Activated T-cell treated with anti-CD3 and anti-CD28 coated beads for 48 hours (primary cell): Measurements from ENCODE around the gene CROCC2.

Experiments used
- DNase-seq: peaks from one replicate; pipeline ENCODE4 v3.0.0-alpha.2; 2020; ENCODE audit warnings: low read depth

CROCC2 gene

DNA sequence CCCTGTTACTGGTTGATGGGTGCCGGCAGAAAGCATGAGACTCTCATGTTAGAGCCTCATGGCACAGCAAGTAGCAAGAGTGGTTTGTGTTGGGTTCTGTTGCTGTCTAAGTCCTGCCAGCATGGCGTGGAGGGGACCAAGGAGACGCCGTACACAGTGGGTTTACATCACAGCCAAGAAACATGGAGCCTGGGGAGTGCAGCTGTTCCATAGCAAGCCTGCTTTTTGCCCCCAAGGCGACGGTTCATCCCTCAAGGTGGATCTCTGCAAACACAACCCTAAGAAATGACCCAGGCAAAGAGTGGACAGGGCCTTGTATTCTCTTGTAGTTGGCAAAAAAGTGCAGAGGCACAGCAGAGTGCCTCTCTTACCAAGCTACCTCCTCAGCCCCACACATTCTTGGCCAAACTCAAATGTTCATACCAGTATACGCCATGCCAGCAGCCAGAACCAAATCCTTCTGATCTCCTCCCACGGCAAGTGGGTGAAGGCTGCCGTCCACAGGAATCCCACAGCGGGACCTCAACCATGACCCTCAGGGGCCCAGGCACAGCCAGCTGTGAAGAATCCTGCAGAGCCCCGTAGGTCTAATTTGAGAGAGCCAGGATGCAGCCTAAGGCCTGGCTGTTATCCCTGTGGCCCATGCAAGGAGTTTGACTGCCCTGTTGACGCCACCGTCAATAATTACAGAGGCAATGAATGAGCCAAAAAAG is 111.2 kb downstream of the CROCC2 start:
- no peak for DNase-seq

DNA sequence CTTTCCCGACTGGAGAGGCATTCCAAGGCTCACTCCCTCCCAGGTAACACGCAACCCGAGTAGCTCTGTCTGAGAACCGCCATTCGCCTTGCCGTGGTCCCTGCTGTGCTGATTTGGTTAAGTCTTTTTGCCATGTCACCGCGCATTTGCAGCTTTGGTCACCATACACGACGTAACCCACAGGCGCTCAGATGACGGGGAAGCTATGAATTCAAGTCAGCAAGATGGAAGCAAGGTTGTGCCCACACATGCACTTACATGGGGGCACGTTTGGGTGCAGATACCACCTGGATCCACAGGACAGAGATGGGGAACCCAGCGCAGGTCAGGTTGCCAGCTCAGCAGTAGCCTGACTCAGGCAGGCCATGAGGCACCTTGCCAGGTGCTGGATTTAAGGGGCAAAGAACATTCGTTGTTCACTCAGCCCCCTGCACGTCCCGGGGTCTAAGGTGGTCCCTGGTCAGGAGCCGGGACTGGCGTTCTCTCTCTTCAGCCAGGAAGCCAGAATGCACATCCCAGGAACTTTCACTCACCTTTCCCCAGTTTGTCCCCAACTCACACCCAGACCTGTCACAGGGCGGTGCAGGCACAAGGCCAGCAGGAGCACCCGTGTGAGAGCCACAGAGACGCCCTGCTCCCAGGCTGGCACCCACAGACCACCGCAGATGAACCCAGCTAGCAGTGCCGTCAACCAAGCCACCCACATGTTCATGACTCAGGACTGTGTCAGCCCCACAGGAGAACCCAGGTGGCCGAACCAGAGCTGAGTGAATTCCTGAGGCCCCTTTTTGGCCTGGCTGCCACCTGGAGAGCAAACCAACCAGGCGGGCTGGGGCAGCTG is 112.1 kb downstream of the CROCC2 start:
- DNase-seq: no peak

DNA sequence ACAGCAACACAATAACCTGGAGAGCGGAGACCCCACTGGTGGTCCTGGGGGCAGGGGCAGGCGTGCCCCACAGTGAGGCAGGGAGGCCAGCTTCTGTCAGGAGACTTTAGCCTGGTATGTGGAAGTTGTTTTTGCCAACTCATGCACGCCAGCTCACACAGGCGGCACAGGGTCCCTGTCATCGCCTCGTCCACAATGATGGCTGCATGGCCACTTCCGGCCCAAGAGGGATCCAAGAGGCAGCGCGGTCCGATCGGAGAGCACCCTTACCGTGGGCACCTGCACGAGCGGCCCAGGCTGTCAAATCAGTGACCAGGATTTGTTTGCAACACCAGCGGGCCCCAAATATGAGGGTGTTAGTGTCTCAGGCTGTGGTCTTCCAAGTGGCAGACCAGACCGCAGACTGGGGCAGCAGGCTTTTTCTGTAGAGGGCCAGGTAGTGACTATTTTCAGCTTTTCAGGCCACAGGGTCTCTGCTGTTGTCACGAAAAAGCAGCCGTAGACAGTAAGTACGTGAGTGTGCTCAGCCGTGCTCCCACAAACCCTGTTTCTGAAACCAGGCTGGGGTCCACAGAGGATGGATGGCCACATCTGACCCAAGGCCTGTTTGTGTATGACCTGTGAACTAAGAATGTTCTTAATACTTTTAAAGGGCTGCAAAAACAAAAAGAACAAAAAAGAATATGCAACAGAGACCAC is 113.5 kb downstream of the CROCC2 start:
- no peak for DNase-seq

DNA sequence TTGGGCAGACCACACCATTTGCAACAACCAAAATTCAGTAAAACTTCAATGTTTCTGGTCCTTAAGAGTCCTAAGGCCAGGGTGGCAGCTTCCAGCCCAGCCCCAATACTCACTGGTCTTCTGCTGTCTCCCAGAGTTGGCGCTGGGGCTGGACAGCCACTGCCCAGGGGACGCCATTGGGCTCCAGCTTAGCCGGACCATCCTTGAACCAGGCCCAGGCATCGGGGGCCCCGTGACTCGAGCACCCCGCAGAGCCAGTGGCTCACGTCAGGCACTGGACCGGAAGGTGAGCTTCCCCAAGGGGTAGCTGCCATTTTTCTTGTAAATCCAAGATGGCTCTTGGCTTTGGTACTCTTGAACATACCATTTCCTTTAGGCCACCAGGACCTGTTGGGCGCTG is 114.1 kb downstream of the CROCC2 start:
- DNase-seq: no peak

DNA sequence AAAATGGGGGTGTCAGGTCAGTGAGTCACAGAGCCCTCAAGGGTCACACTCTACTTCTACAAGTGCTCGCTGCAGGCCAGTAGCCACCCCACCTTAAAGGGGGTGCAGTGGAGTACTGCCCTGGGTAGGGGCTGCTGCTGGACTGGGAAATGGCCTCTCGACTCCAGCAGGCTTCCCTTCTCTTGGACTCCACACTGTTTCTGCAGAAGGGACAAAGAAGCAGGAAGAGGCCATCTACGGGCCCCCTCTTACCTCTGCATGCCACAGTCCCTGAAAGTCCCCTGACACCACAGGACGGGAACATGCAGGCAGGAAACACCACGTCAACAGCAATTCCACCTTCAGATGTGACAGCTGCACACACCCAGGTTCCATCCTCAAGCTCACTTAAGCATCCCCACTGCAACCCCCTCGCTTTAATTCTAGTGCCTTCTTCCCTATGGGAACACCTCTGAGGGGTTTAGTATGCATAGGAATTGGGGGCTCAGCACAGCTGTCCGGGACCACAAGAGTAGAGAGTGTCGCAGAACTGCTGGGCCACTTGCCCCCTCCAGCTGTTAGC is 114.6 kb downstream of the CROCC2 start:
- no peak for DNase-seq

DNA sequence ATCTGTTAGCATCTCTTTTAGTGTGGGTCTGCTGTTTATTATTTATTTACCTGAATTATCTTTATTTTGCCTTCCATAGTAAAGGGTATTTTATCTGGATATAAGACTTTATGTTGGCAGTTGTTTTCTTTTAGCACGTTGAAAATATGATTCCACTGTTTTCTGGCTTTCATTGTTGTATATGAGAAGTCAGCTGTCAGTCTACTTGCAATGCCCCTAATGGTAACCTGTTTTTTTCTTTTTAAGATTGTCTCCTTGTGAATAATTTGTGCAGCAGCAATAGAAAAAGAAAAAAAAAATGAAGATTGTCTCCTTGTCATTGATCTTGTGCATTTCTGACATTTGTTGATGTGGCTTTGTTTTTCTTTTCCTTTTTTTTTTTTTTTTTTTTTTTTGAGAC is 119.5 kb downstream of the CROCC2 start:
- no peak for DNase-seq

DNA sequence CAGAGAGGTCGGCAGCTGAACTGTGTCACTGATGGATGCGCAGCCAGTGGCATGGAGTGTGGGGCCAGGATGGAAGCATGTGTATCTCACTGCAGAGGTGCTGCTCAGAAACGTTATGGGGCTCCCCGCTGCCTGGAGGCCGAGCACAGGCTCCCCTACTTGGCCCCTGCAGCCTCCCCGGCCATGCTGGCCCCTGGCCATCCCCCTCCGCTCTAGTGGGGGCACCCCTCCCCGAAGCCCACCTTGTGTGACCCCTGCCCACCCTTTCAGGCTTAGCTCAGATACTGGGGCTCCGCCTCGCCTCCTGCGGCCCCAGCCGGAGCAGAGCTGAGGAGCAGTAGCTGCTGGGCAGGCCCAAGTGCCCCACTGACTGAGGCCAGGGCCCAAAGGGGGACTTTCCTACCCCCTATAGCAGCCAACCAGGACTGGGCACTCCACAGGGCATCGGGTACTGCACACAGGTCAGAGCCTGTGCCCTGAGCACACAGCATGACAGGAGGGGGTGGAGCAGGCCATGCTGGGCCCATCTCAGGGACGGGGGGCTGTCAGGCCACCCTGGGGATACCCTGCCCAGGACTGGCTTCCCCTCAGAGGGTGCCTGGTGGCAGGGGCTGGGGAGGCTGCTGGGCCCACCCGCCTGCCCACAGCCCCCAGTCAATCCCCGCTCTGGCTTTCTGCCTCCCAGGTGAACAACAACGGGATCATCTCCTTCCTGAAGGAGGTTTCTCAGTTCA is 123.6 kb downstream of the CROCC2 start:
- no peak for DNase-seq

DNA sequence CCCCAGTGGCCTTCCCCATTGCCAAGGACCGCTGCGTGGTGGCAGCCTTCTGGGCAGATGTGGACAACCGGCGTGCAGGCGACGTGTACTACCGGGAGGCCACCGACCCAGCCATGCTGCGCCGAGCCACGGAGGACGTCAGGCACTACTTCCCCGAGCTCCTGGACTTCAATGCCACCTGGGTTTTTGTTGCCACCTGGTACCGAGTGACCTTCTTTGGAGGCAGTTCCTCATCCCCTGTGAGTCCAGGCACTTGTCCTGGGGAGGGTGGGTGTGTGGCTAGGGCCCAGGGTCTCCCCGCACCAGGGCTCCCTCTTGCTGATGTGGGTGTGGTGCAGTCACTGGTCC is 124.2 kb downstream of the CROCC2 start:
- DNase-seq: no peak

DNA sequence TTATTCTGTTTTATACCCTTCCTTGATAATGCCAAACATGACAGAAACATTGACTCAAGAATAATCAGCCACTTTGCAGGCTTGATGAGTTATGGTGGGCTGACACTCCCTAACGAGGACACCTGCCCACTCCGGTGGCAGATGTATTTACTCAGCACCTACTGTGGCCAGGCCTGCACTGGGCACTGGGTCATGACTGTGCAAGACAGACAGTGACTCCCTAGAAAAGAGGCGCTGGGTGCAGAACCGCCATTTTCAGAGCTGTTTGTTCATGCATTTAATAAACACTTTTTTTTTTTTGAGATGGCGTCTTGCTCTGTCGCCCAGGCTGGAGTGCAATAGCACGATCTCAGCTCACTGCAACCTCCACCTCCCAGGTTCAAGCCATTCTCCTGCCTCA is 124.7 kb downstream of the CROCC2 start:
- DNase-seq: no peak

DNA sequence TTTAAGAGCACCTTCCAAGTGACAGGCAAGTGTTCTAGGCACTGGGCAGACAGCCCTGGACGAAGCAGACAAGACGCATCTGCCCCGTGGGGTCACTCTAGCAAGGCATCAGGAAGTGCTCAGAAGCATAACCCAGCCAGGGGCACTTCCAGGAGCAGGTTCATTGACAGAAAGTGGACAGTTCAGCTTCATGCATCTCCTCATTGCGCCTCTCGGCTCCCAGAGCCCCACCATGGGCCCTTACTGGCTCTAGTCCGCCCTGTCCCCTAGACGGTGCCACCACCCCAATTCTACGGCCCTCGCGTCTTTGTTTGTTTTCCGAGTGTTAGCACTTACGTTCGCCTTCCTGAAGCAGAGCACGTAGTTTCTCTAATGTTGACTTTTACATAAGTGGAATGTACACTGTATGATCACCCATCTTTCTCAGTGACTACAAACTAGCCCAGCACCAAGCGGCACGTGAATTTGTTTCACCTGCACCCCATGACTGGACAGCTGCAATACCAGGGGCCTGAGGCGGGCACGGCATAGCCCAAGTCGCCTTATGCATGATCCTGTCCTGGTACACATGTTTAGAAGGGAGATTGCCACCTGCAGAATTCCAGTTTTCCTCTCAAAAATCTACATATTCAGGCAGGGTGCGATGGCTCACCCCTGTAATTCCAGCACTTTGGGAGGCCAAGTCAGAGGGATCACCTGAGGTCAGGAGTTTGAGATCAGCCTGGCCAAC is 125.5 kb downstream of the CROCC2 start:
- DNase-seq: no peak

DNA sequence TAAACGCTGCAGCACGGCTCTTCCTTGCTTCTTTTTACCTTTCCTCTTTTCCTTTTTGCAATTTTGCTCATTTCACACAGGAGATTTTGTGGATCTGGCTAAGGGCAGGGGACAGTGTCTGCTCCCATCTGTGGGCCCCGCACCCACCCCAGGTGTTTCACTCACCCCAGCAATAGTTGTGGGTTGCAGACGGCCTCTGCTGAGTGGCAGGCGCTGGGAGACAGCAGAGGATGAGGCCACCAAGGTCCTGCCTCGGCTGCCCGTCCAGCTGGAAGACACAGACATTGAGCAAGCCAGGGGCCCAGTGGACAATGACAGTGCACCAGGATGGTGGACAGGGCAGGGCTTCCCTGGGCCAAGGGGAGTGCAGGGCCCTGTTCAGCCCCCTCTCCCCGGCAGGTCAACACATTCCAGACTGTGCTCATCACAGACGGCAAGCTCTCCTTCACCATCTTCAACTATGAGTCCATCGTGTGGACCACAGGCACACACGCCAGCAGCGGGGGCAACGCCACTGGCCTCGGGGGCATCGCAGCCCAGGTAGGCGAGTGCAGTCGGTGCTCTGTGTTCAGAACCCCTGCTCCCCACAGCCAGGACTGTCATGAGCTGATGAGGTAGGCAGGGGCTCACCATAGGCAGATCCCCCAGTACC is 127.3 kb downstream of the CROCC2 start:
- DNase-seq: no peak

DNA sequence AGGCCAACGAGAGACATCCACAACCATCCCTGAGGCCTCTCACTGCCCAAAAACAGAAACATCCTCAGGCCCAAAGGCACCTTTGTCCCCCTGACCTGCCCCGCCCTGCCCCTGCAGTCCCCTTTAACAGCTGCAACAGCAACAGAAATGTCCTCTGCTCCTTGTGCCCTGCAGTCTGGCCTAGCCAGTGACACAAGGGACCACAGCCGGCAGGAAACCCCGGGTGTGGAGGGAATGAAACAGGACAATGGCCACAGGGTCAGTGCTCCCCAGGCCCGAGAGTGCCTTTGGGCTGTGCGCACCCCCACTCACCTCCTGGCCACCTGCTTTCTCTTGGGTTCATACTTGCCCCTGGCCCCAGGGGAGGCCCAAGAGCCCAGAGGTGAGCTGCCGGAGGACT is 127.9 kb downstream of the CROCC2 start:
- no peak for DNase-seq

DNA sequence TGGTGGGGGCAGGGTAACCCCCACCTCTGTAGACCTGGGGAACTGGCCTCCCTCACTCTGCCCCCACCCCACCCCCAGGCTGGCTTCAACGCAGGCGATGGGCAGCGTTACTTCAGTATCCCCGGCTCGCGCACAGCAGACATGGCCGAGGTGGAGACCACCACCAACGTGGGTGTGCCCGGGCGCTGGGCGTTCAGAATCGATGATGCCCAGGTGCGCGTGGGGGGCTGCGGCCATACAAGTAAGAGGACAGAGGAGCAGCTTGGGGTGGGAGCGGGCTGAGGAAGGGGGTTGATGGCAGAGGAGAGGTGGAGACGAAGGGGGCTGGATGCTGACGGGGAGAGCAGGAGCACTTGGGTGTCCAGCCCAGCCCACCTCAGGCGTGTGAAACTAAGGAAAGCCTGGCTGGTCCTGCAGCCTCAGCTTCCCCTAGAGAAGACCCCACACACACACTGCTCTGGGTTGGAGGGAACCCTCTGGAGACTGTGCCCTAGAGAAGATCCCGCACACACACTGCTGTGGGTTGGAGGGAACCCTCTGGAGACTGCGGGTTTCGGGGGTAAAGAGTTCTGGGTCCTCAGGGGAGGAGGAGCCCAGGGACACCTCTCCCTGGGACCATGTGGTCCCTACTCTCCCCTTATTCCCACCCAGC is 128.5 kb downstream of the CROCC2 start:
- no peak for DNase-seq

DNA sequence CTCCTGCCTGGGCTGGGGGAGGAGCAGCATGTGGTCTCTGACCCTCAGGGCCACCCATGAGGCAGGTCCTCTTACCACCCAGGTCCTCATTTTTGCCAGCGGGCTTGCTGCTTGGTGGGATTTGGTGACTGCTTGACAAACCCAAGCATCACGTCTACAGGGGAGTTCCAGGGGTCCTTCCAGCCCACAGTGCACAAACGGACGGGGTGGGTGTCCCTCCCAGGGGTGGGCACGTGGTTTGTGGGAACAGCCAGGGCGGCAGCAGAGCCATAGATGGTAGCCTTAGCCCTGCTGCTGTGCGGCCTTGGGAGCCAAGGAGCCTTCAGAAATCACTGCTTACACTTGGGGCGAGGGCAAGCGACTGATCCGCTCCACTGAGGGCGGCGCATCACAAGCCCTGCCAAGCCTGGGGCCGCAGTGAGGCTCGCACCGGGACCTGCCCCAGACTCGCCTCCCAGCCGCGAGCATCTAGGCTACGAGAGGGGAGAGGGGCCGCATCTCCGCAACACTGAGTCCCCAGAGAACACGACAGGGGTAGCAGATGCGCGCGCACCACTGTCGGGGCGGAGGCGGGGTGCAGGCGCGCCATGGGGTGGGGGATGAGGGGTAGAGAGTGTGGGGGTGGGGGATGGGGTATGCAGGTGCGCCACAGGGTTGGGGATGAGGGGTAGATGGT is 129.1 kb downstream of the CROCC2 start:
- DNase-seq: no peak

DNA sequence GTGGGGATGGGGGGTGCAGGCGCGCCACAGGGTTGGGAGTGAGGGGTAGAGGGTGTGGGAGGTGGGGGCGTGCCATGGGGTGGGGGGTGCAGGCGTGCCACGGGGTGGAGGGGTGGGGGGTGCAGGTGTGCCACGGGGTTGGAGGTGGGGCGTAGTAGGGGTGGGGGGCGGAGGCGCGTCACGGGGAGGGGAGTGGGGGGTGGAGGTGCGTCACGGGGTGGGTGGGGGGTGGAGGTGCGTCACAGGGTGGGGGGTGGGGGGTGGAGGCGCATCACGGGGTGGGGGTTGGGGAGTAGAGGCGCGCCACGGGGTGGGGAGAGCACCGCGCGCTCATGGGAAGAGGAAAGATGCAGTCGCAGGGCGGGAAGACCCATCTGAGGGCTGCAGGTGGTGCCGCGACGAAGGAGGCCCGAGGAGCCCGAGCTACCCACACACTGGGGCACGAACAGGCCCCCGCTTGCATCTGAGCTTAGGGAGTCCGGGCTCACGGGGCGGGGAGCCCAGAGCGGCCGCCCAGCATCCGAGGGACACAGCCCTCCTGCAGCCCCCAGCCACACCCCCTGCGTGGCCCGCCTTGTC is 129.8 kb downstream of the CROCC2 start:
- DNase-seq: no peak

DNA sequence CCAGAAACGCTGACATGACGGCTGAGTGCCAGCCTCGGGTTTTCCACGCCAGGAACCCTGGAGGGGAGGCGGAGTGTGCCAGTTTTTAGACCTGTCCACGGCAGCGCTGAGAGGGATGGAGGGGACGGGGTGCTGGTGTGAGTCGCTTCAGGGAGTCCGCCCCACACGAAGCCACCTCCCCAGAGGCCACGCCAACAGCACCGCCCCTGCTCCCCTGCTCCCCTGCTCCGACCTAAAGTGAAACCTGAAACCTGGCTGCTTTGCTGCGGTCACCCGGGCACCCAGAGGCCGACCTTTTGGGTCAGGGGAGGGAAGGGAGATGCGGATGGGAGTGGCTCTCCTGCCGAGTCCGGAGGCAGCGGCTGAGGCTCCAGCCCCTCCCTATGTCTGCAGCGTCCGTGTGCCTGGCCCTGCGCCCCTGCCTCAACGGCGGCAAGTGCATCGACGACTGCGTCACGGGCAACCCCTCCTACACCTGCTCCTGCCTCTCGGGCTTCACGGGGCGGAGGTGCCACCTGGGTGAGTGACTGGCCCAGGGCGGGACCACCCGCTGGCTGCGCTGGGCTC is 130.3 kb downstream of the CROCC2 start:
- peak; percentile 37 for DNase-seq

DNA sequence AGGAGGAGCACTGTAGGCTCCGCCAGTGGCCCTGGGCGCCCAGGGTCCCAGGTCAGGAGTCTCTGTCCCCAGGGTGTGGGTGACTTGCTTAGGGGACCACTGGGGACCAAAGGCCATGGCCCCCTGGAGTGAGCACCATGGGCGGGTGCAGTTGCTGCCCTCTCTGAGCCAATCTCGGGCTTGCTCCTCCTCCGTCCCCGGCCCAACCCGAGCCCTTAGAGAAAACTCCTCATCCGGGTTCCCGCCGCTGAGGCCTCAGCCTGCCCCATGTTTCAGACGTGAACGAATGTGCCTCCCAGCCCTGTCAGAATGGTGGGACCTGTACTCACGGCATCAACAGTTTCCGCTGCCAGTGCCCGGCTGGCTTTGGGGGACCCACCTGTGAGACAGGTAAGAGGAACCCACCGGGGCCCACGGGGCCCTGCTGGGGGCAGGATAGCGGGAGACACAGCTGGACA is 130.9 kb downstream of the CROCC2 start:
- no peak for DNase-seq

DNA sequence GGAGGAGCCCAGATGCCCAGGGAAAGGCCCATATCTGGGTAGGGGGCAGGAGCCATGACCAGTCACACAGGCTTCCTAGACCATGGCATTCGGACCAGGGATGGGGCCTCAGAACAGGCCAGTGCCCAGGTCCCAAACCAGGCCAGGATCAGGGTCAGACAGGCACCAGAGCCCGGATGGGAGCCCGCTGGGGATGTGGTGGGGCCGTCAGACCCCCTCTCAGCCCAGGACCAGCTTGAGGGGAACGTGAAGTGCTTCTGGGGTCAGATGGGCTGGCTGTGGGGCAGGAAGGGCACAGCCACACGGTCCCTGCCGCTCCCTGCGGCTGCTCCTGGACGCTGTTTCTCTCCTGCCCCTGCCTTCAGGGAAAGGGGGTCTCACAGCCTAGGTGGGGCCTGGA is 131.4 kb downstream of the CROCC2 start:
- no peak for DNase-seq
